ENCODE measurements around the gene PGLYRP4.

The PGLYRP4 gene

DNA sequence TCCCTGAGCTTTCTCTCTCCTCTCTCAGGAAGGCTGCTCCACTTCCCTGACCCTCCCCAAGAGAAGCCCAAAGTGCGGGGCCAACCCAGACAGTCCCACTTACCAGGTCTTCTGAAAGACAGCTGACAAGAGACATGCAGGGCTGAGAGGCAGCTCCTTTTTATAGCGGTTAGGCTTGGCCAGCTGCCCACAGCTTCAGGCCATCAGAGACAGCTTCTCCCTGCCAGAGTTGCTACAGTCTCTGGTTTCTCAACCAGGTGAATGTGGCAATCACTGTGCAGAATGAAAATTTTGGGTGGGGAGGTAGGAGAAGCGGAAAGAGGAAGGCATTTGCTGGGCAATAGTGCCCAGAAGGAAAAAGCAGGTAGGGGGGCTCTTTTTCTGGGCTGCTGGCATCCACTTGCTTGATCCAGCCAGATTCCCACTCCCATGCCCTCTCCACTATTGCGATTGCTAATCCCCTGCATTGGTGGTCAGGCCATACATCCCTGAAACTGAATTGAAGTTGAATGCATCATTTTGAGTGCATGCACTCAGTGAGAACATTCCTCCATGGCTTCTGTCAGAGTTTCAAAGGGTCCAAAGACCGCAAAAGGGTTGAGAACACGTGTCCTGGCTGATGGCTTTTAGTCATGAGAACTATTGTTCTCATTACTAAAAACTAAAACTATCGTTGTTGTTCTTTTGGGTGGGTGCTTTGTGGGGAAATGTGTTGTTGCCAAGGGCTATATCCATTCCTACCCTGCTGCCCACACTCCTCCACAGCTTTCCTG is 42.5 kb upstream of the PGLYRP4 start, which contains the start of gene S100A8:
Gene S100A8 (minus strand): TSS at position 136 of the 773 bp plus-strand sequence. CDS start 538 bp downstream, outside the sequence.
- no peaks in the 10 kb centered on the region for H3K9me3 ChIP-seq (ENCODE audit: severe bottlenecking)
- H3K4me3 ChIP-seq (ENCODE audit: low read depth, low read length): no peak within 1 kb of the TSS
- H3K27me3 ChIP-seq (ENCODE audit: insufficient read depth, low read depth, severe bottlenecking): peaks cover 97% of the 10 kb centered on the region
- H3K27ac ChIP-seq: no peak within 1 kb of the TSS
- DNase-seq: peak; percentile 6
- TF ChIP-seq, protein P1, sequence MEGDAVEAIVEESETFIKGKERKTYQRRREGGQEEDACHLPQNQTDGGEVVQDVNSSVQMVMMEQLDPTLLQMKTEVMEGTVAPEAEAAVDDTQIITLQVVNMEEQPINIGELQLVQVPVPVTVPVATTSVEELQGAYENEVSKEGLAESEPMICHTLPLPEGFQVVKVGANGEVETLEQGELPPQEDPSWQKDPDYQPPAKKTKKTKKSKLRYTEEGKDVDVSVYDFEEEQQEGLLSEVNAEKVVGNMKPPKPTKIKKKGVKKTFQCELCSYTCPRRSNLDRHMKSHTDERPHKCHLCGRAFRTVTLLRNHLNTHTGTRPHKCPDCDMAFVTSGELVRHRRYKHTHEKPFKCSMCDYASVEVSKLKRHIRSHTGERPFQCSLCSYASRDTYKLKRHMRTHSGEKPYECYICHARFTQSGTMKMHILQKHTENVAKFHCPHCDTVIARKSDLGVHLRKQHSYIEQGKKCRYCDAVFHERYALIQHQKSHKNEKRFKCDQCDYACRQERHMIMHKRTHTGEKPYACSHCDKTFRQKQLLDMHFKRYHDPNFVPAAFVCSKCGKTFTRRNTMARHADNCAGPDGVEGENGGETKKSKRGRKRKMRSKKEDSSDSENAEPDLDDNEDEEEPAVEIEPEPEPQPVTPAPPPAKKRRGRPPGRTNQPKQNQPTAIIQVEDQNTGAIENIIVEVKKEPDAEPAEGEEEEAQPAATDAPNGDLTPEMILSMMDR (IDR thresholded peaks at IDR 0.05; ENCODE audit: low read depth, low read length): no peak
- H3K36me3 ChIP-seq: no peaks in the 10 kb centered on the region

DNA sequence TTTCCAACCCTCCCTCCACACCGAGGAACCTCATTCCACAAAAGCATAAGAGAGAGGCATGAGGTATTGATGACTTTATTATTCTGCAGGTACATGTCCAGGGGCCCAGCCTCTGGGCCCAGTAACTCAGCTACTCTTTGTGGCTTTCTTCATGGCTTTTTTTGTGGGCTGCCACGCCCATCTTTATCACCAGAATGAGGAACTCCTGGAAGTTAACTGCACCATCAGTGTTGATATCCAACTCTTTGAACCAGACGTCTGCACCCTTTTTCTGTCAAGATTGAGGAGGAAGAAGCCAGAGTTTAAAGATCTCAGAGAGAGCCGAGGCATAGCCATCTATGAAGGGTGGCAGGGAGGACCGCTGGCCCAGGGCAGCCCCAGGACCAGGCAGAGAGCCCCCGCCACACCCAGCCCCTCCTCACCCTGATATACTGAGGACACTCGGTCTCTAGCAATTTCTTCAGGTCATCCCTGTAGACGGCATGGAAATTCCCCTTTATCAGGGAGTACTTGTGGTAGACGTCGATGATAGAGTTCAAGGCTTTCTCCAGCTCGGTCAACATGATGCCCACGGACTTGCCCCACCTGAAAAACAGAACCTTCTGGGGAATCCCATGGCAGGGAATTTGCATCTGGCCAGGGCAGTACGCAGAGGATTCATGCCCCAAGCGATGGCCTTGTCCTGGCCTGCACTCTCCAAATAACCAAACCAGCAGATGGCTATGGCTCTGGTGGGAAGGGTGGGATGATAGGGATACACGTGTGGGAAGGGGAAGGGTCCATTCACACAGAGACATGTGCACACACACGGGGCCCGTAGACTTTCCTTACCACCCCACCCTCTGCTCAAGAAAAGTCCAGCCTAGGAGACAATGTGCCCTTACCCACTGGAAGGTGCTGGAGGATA is 41.6 kb upstream of the PGLYRP4 start:
- Histone ChIP-seq H3K4me3 (ENCODE audit: low read depth, low read length) (no peak overlapping the region), H3K27me3 (ENCODE audit: insufficient read depth, low read depth, severe bottlenecking) (peaks cover 97% of the 10 kb centered on the region), H3K27ac (no peak overlapping the region), H3K36me3 (no peaks in the 10 kb centered on the region), H3K9me3 (ENCODE audit: severe bottlenecking) (no peaks in the 10 kb centered on the region)
- TF ChIP-seq, protein P1 (IDR thresholded peaks at IDR 0.05; ENCODE audit: low read depth, low read length): no peak
- peak; percentile 5 for DNase-seq

DNA sequence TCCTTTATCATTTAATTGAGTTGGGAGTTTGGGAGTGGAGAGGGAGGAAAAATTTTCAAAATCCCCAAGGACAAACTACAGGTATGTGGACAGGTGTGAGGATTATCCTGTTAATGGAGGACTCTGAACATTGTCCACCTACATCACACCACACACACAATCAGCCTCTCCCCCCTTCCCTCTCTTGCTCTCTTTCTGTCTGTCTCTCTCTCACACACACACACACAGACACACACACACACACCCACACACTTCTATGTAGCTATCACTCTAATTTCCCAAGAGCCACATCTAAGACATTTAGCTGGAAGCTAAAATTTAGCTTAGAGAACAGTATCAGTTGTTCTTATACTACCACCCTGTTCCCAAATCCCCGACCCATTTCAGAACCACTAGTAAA is 40.8 kb upstream of the PGLYRP4 start:
- Histone ChIP-seq H3K36me3 (no peaks in the 10 kb centered on the region), H3K4me3 (ENCODE audit: low read depth, low read length) (no peak overlapping the region), H3K27ac (no peak overlapping the region), H3K27me3 (ENCODE audit: insufficient read depth, low read depth, severe bottlenecking) (peaks cover 97% of the 10 kb centered on the region), H3K9me3 (ENCODE audit: severe bottlenecking) (no peaks in the 10 kb centered on the region)
- no peak for DNase-seq
- TF ChIP-seq, protein P1 (IDR thresholded peaks at IDR 0.05; ENCODE audit: low read depth, low read length): no peak

DNA sequence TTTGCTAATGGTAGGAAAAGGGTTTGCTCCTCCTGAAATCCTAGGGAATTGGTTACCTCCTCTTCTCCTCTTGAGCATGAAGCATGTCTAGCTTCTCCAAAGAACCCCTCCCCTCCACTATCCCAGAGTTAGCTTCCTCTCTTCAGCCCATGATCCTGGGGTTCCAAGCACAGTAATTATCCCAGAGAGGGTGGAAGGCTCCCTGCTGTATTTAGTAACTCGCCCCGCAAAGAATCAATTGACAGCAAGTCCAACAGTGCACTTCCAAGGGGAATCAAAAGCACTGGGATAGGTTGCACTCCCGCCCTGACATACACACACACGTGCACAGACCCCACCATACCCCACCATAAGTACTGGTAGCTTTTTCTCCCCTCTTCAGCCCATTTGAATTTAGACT is 39.1 kb upstream of the PGLYRP4 start:
- peak; percentile 6 for DNase-seq
- H3K36me3 ChIP-seq: no peaks in the 10 kb centered on the region
- TF ChIP-seq, protein P1 (IDR thresholded peaks at IDR 0.05; ENCODE audit: low read depth, low read length): no peak
- no peak overlapping the region for H3K27ac ChIP-seq
- H3K9me3 ChIP-seq (ENCODE audit: severe bottlenecking): peaks cover 3% of the 10 kb centered on the region
- H3K27me3 ChIP-seq (ENCODE audit: insufficient read depth, low read depth, severe bottlenecking): peaks cover 97% of the 10 kb centered on the region
- no peak overlapping the region for H3K4me3 ChIP-seq (ENCODE audit: low read depth, low read length)

DNA sequence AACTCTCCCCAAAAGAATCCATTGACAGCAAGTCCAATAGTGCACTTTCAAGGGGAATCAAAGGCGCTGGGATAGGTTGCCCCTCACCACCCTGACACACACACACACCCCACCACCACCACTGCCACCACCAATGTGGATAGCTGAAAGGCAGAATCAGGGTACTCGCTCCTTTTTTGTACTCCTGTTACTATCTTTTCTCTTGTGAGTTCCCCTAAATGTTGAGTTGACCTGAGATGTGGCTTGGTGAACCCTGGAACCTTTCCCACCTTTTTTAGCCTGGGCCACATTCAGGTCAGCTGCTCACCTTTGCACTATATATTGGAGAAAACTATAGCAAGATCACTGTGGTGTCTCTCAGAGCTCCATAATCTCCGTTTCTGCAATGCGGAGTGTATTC is 38.4 kb upstream of the PGLYRP4 start:
- H3K27me3 ChIP-seq (ENCODE audit: insufficient read depth, low read depth, severe bottlenecking): peaks cover 97% of the 10 kb centered on the region
- H3K9me3 ChIP-seq (ENCODE audit: severe bottlenecking): peaks cover 11% of the 10 kb centered on the region
- TF ChIP-seq, protein P1 (IDR thresholded peaks at IDR 0.05; ENCODE audit: low read depth, low read length): no peak
- H3K4me3 ChIP-seq (ENCODE audit: low read depth, low read length): no peak overlapping the region
- no peak overlapping the region for H3K27ac ChIP-seq
- no peaks in the 10 kb centered on the region for H3K36me3 ChIP-seq
- no peak for DNase-seq

Measured in WERI-Rb-1 (cell line).